ENCODE measurements around the gene CCDC28A. TPM values are rescaled to one million over a fixed set of nuclear protein-coding genes. Genes with fewer than 3 reads are reported as not detected.

The CCDC28A gene
- total RNA-seq, 1 experiment from 2014 or later: 12.3 TPM

GRCh38 chr6:138796771-138797170 lies 23.2 kb downstream of the CCDC28A start:
- Histone ChIP-seq H3K9me3 (ENCODE audit: insufficient read depth, low read depth) (no peaks in the 10 kb centered on the region; the same call in 1 of the 2 replicates), H2AFZ (no peak overlapping the region), H3K79me2 (ENCODE audit: low read depth) (no peaks in the 10 kb centered on the region), H3K4me3 (no peak overlapping the region), H3K4me2 (no peak overlapping the region), H3K27ac (no peak overlapping the region), H4K20me1 (ENCODE audit: insufficient read depth) (no peaks in the 10 kb centered on the region), H3K4me1 (replicated peaks; ENCODE audit: insufficient read depth) (no peaks in the 10 kb centered on the region), H3K36me3 (ENCODE audit: low read depth) (no peaks in the 10 kb centered on the region), H3K9me2 (ENCODE audit: insufficient read depth) (no peaks in the 10 kb centered on the region), H3K27me3 (ENCODE audit: insufficient read depth, low read depth) (no peaks in the 10 kb centered on the region), H3F3A (ENCODE audit: insufficient read depth, low read depth) (no peaks in the 10 kb centered on the region; the same call in 1 of the 2 replicates)
- POLR2A ChIA-PET (ENCODE audit: unreplicated experiment): no interaction called here
- intact Hi-C loops (cut with micrococcal nuclease; ENCODE audit: unreplicated experiment): no loop called here
- no peak for TF ChIP-seq EZH2 (IDR thresholded peaks at IDR 0.05; ENCODE audit: low read depth)
- TF ChIP-seq, protein P1, sequence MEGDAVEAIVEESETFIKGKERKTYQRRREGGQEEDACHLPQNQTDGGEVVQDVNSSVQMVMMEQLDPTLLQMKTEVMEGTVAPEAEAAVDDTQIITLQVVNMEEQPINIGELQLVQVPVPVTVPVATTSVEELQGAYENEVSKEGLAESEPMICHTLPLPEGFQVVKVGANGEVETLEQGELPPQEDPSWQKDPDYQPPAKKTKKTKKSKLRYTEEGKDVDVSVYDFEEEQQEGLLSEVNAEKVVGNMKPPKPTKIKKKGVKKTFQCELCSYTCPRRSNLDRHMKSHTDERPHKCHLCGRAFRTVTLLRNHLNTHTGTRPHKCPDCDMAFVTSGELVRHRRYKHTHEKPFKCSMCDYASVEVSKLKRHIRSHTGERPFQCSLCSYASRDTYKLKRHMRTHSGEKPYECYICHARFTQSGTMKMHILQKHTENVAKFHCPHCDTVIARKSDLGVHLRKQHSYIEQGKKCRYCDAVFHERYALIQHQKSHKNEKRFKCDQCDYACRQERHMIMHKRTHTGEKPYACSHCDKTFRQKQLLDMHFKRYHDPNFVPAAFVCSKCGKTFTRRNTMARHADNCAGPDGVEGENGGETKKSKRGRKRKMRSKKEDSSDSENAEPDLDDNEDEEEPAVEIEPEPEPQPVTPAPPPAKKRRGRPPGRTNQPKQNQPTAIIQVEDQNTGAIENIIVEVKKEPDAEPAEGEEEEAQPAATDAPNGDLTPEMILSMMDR (conservative IDR thresholded peaks at IDR 0.05): no peak
- no peak for DNase-seq
- no TSS peak for BruUV-seq (replicated peaks)
- CTCF ChIA-PET: no interaction called here

DNA sequence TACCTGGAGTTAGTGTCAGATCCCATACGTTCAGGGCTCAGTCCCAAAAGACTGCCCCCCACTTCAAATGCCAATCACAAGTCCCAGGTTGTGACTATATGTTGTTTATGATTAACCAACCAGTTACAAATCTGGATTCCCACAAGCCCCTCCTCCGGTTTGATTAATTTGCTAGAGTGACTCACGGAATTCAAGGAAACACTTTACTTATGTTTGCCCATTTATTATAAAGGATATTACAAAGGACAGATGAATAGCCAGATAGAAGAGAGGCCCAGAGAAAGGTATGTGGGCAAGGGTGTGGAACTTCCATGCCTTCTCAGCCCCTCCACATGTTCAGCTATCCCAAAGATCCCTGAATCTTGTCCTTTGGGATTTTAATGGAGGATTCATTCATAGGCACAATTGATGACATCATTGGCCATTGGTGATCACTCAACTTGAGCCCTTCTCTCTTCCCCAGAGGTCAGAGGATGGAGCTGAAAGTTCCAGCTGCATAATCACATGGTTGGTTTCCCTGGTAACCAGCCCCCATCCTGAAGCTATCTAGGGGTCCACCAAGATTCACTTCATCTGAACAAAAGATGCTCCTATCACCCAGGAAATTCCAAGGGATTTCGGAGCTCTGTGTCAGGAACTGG lies 24.4 kb downstream of the CCDC28A start:
- POLR2A ChIA-PET (ENCODE audit: unreplicated experiment): no interaction called here
- H3K79me2 ChIP-seq (ENCODE audit: low read depth): no peaks in the 10 kb centered on the region
- intact Hi-C loops (cut with micrococcal nuclease; ENCODE audit: unreplicated experiment): no loop called here
- H3K4me1 ChIP-seq (replicated peaks; ENCODE audit: insufficient read depth): no peaks in the 10 kb centered on the region
- no peak for DNase-seq
- TF ChIP-seq, protein P1 (conservative IDR thresholded peaks at IDR 0.05): no peak
- no peak for TF ChIP-seq EZH2 (IDR thresholded peaks at IDR 0.05; ENCODE audit: low read depth)
- no peaks in the 10 kb centered on the region for H3K9me2 ChIP-seq (ENCODE audit: insufficient read depth)
- H3K4me2 ChIP-seq: no peak overlapping the region
- H3K27ac ChIP-seq: no peak overlapping the region
- H2AFZ ChIP-seq: no peak overlapping the region
- no TSS peak for BruUV-seq (replicated peaks)
- no peaks in the 10 kb centered on the region for H3K27me3 ChIP-seq (ENCODE audit: insufficient read depth, low read depth)
- H3F3A ChIP-seq (ENCODE audit: insufficient read depth, low read depth): no peaks in the 10 kb centered on the region
- H4K20me1 ChIP-seq (ENCODE audit: insufficient read depth): no peaks in the 10 kb centered on the region
- H3K4me3 ChIP-seq: no peak overlapping the region
- H3K36me3 ChIP-seq (ENCODE audit: low read depth): no peaks in the 10 kb centered on the region
- H3K9me3 ChIP-seq (ENCODE audit: insufficient read depth, low read depth): no peaks in the 10 kb centered on the region; the same call in 1 of the 2 replicates
- CTCF ChIA-PET: no interaction called here

DNA sequence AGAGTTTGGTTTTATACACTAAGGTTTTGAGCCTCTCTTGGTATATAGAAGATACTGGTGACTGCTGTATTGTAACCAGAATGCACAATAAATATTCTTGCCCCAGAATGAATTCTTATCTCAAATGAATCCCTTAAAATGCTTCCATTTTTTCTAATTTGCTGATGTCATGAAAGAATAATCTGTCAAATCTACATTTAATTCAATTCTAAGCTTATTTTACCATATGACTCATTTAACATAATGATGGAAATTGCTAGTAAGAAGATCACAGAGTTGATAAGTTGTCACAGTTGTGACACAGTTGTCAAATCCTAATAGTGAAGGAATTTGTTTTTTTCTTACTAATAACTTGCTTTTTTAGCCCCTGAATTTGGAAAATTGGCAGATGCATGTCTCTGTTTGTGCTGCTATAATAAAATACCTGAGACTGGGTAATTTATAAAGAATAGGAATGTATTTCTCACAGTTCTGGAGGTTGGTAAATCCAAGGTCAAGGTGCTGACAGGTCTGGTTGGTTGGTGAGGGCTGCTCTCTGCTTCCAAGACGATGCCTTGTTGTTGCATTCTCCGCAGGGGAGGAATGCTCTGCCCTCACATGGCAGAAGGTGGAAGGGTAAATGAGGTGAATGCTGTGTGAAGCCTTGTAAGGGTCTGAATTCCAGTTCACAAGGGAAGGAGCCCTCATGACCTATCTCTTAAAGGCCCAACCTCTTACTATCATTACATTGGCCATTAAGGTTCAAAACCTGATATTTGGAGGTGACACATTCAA lies 27.0 kb downstream of the CCDC28A start:
- H2AFZ ChIP-seq: no peak overlapping the region
- no peak for TF ChIP-seq EZH2 (IDR thresholded peaks at IDR 0.05; ENCODE audit: low read depth)
- TF ChIP-seq, protein P1 (conservative IDR thresholded peaks at IDR 0.05): no peak
- H3F3A ChIP-seq (ENCODE audit: insufficient read depth, low read depth): no peaks in the 10 kb centered on the region
- ChIA-PET CTCF (no interaction called here), POLR2A (ENCODE audit: unreplicated experiment) (no interaction called here)
- no peaks in the 10 kb centered on the region for H3K36me3 ChIP-seq (ENCODE audit: low read depth)
- DNase-seq: no peak
- H4K20me1 ChIP-seq (ENCODE audit: insufficient read depth): no peaks in the 10 kb centered on the region
- H3K79me2 ChIP-seq (ENCODE audit: low read depth): no peaks in the 10 kb centered on the region
- no peak overlapping the region for H3K4me2 ChIP-seq
- H3K27me3 ChIP-seq (ENCODE audit: insufficient read depth, low read depth): no peaks in the 10 kb centered on the region
- BruUV-seq (replicated peaks): no TSS peak
- H3K27ac ChIP-seq: no peak overlapping the region
- no peaks in the 10 kb centered on the region for H3K9me2 ChIP-seq (ENCODE audit: insufficient read depth)
- H3K4me1 ChIP-seq (replicated peaks; ENCODE audit: insufficient read depth): no peaks in the 10 kb centered on the region
- intact Hi-C loops (cut with micrococcal nuclease; ENCODE audit: unreplicated experiment): no loop called here
- H3K4me3 ChIP-seq: no peak overlapping the region
- no peaks in the 10 kb centered on the region; the same call in 1 of the 2 replicates for H3K9me3 ChIP-seq (ENCODE audit: insufficient read depth, low read depth)

All from PC-9 (cell line).